Tibial artery (tissue), 4 donors: ENCODE measurements around the gene LSM14A.
"Not testable (repeated sequence)": the region's sequence is repeated elsewhere in the genome, so short reads cannot be mapped to it uniquely, and the experiment has no call there.

Experiments
- DNase-seq, 2 donors: peaks; one replicate each; pipeline ENCODE4 v3.0.0-alpha.2; 2019
- H3K27ac ChIP-seq, 2 donors: fragments of 200-600 bp; sonication (generic) in 1 of 2; 1 replicate in 1 of 2; 2 replicates in 1 of 2; pipeline ENCODE4 v1.5.1; 2018 to 2019; ENCODE audit warnings: mild to moderate bottlenecking in 1 of 2
- H3K27me3 ChIP-seq, 2 donors: fragments of 200-600 bp; sonication (generic) in 1 of 2; one replicate each; pipeline versions ENCODE4 v1.5.1 to v1.6.0; 2016 to 2019
- H3K36me3 ChIP-seq, 3 donors: fragments of 200-600 bp; sonication (generic) in 2 of 3; one replicate each; pipeline ENCODE4 v1.5.1; 2016 to 2019; ENCODE audit warnings: mild to moderate bottlenecking in 2 of 3
- H3K4me1 ChIP-seq, 4 donors: fragments of 200-600 bp; sonication (generic) in 2 of 4; 1 replicate in 3 of 4; 2 replicates in 1 of 4; pipeline ENCODE4 v1.5.1; 2016 to 2019
- H3K4me3 ChIP-seq, 2 donors: fragments of 200-600 bp; sonication (generic) in 1 of 2; 1 replicate in 1 of 2; 2 replicates in 1 of 2; pipeline ENCODE4 v1.5.1; 2018 to 2019; ENCODE audit warnings: mild to moderate bottlenecking in 2 of 2
- H3K9me3 ChIP-seq, 3 donors: fragments of 200-600 bp; sonication (generic) in 1 of 3; one replicate each; pipeline ENCODE4 v1.5.1; 2016 to 2019
- intact Hi-C: fragments of 100-400 bp; cut with DNase I; formaldehyde crosslinking; loops from one replicate; pipeline ENCODE4 v1.15.0; 2023; ENCODE audit warnings: low total_unique reads
- TF ChIP-seq, protein P1 (sequence below), 2 experiments: fragments of 200-600 bp in 1 of 2; fragments of 450-650 bp in 1 of 2; IDR thresholded peaks; one replicate each; pipeline ENCODE4 v1.5.1; 2017 to 2019; ENCODE audit warnings: antibody characterized with exemption in 2 of 2, mild to moderate bottlenecking in 1 of 2, moderate library complexity in 1 of 2

LSM14A gene

GRCh38 chr19:34189917-34190425 is 17.7 kb downstream of the LSM14A start:
- intact Hi-C loops = no loop called here
- TF ChIP-seq, protein P1, sequence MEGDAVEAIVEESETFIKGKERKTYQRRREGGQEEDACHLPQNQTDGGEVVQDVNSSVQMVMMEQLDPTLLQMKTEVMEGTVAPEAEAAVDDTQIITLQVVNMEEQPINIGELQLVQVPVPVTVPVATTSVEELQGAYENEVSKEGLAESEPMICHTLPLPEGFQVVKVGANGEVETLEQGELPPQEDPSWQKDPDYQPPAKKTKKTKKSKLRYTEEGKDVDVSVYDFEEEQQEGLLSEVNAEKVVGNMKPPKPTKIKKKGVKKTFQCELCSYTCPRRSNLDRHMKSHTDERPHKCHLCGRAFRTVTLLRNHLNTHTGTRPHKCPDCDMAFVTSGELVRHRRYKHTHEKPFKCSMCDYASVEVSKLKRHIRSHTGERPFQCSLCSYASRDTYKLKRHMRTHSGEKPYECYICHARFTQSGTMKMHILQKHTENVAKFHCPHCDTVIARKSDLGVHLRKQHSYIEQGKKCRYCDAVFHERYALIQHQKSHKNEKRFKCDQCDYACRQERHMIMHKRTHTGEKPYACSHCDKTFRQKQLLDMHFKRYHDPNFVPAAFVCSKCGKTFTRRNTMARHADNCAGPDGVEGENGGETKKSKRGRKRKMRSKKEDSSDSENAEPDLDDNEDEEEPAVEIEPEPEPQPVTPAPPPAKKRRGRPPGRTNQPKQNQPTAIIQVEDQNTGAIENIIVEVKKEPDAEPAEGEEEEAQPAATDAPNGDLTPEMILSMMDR (IDR thresholded peaks at IDR 0.05) = no peak
- H3K27me3 ChIP-seq = no peaks in the 10 kb centered on the region
- H3K9me3 ChIP-seq = no peaks in the 10 kb centered on the region
- H3K4me3 ChIP-seq = no peak overlapping the region
- no peak overlapping the region for H3K27ac ChIP-seq
- no peak for DNase-seq
- peaks cover 0 to 84% (median 53%) of the 10 kb centered on the region in 4 donors for H3K4me1 ChIP-seq
- H3K36me3 ChIP-seq = peaks cover 7 to 8% (median 7%) of the 10 kb centered on the region in 3 donors

DNA sequence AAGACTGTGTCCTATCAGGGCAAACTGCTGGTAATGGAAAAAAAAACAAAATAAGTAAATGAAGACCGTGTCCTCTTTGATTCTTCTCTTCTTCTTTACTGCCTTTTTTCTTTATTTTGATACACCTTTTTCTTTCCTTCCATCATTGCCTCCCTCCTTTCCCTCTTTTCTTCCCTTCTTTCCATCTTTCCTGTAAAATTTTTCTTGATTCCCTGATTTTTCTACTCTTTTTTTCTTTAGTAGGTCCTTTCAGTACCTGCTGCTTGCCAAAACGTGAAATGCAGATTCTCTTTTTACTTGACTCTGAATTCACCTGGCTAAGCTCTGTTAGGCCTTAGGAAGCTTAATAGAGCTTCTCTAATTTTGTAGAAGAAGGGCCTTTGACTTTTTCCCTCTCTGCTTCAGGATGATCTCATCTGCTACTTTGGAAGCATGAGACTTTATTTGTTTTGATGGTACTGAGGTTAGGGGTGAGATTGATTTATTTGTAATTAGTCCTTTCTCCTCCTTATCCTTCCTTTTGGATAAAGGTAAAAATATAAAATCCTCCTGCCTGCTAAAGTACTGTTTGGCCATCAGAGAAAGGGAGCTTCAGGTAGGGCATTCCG is 19.2 kb downstream of the LSM14A start:
- H3K36me3 ChIP-seq = peaks cover 21% of the 10 kb centered on the region in 3 donors
- no peak overlapping the region for H3K4me3 ChIP-seq
- TF ChIP-seq, protein P1 (IDR thresholded peaks at IDR 0.05) = no peak
- peaks cover 0 to 69% (median 38%) of the 10 kb centered on the region in 4 donors for H3K4me1 ChIP-seq
- intact Hi-C loops = no loop called here
- no peaks in the 10 kb centered on the region for H3K27me3 ChIP-seq
- no peak overlapping the region for H3K27ac ChIP-seq
- H3K9me3 ChIP-seq = no peaks in the 10 kb centered on the region
- DNase-seq = no peak

GRCh38 chr19:34193439-34193838 is 21.1 kb downstream of the LSM14A start:
- no peaks in the 10 kb centered on the region for H3K9me3 ChIP-seq
- H3K36me3 ChIP-seq = peaks cover 39 to 41% (median 39%) of the 10 kb centered on the region in 3 donors
- peaks cover 0 to 49% (median 25%) of the 10 kb centered on the region in 4 donors for H3K4me1 ChIP-seq
- TF ChIP-seq, protein P1 (IDR thresholded peaks at IDR 0.05) = no peak
- DNase-seq = no peak
- H3K27ac ChIP-seq = no peak overlapping the region
- no peak overlapping the region for H3K4me3 ChIP-seq
- no peaks in the 10 kb centered on the region for H3K27me3 ChIP-seq
- intact Hi-C loops = no loop called here

DNA sequence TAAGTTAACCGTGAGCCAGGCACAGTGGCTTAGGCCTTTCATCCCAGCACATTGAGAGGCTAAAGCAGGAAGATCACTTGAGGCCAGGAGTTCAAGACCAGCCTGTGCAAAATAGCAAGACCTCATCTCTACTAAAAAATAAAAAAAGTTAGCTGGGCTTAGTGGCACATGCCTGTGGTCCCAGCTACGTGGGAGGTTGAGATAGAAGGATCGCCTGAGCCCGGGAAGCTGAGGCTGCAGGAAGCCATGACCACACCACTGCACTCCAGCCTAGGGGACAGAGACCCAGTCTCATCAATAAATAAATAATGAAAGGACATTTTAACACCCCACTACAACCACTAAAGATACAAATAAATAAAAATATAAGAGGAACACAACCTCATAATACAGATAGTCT is 21.6 kb downstream of the LSM14A start:
- Histone ChIP-seq H3K4me3 (no peak overlapping the region), H3K9me3 (no peaks in the 10 kb centered on the region), H3K27ac (no peak overlapping the region), H3K27me3 (no peaks in the 10 kb centered on the region), H3K4me1 (peaks cover 0 to 44% (median 21%) of the 10 kb centered on the region in 4 donors), H3K36me3 (peaks cover 44 to 46% (median 44%) of the 10 kb centered on the region in 3 donors)
- TF ChIP-seq, protein P1 (IDR thresholded peaks at IDR 0.05) = no peak
- intact Hi-C loops = no loop called here
- no peak for DNase-seq

DNA sequence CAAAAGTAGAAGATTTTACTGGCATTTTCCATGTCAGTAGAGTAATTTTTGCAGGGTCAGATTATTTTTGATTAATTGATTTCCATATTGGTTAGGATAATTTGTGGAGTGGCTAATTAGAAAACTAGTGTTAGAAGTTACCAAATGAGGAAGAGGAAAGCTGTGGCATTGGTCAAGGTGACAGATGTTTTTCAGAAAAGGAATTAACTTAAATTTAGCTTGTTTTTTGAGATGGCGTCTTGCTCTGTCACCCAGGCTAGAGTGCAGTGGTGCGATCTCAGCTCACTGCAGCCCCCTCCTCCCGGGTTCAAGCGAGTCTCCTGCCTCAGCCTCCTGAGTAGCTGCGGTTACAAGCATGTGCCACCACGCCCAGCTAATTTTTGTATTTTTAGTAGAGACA is 28.8 kb downstream of the LSM14A start:
- H3K27me3 ChIP-seq = no peaks in the 10 kb centered on the region
- no peak overlapping the region for H3K4me3 ChIP-seq
- no peak overlapping the region for H3K27ac ChIP-seq
- peaks cover 33 to 72% (median 43%) of the 10 kb centered on the region in 3 donors for H3K36me3 ChIP-seq
- DNase-seq = no peak
- H3K4me1 ChIP-seq = no peaks in the 10 kb centered on the region
- TF ChIP-seq, protein P1 (IDR thresholded peaks at IDR 0.05) = no peak
- no peaks in the 10 kb centered on the region for H3K9me3 ChIP-seq
- intact Hi-C loops = no loop called here

GRCh38 chr19:34205324-34205723 is 33.0 kb downstream of the LSM14A start:
- DNase-seq, intact Hi-C loops, H3K9me3 ChIP-seq, H3K27ac ChIP-seq, H3K4me1 ChIP-seq, H3K4me3 ChIP-seq, H3K27me3 ChIP-seq: not testable (repeated sequence)
- peaks cover 17 to 73% (median 19%) of the 10 kb centered on the region in 3 donors for H3K36me3 ChIP-seq
